GM21367 (cell line): ENCODE data around the gene FAM89B.
"Not testable (repeated sequence)": the region's sequence is repeated elsewhere in the genome, so short reads cannot be mapped to it uniquely, and the experiment has no call there.

Source experiments
- ATAC-seq: cut with Tn5 transposase; IDR thresholded peaks from one replicate; pipeline ENCODE4 v1.9.1; 2021; ENCODE audit not compliant: unreplicated experiment

Gene FAM89B

GRCh38 chr11:65556470-65557279, 15.7 kb upstream of the FAM89B start:
- no peak for ATAC-seq

GRCh38 chr11:65557280-65558001, 14.9 kb upstream of the FAM89B start:
- ATAC-seq = no peak

- no peak for ATAC-seq
Measured at GRCh38 chr11:65558002-65558929, 14.1 kb upstream of the FAM89B start, which contains the start of gene LTBP3. LTBP3 (minus strand) TSS chr11:65558359; CDS start chr11:65557959, 400 bp downstream.

GRCh38 chr11:65558930-65559509, 13.3 kb upstream of the FAM89B start:
- no peak for ATAC-seq

DNA sequence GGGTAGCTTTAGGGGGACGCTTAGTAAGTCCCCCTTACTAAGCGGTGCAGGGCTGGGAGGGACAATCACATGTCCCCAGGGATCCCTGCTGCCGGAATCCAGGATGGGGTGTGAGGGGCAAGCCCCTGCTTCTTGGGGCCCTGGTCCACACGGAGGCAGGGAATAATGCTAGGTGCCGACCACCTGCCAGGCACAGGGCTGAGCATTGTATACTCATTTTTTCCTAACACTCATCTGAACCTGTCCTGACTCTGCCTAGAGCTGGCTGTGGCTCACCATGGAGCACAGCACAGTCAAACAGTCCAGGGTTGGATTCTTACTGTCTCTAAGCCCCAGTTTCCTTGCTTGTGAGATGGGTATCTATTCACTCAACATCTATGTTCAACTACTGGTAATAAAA, 12.8 kb upstream of the FAM89B start:
- no peak for ATAC-seq

GRCh38 chr11:65559951-65560537, 12.3 kb upstream of the FAM89B start:
- ATAC-seq = no peak

DNA sequence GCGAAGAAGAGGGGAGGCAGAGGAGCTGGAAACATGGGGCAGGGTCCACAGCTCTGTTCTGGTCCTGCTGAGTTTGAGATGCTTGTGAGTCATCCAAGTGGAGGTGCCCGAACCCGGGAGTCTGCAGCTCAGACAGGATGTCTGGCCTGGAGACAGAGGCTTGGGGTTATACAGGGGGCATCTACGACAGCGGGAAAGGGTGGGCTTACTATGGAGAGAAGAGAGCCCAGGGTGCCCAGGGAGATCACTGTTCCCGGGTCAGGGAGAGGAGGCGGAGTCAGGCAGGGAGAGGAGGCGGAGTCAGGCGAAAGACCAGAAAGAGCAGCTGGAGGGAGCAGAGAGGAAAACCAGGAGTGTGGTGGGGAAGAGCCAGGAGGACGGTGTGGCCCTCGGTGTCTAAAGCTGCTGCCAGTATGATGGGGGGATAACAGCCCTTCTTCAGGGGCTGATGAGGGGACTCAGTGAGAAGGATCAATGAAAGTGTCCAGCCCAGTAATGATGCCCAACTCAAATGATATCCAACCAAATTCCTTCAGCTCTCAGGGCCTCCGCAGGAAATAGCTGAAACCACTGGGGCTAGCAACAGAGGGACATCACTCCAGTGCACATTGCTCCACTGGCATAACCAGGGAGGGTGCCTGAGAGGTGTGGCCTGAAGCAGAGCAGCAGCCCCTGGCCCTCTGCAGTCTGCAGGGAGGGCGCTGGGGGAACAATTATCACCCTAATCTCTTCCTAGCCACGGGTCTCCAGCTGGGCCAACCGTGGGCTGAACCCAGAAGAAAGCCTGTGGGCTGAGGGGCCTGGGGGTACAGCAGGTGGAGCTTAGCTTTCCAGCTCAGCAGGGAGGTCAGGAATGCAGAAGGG, 11.6 kb upstream of the FAM89B start:
- no peak for ATAC-seq

DNA sequence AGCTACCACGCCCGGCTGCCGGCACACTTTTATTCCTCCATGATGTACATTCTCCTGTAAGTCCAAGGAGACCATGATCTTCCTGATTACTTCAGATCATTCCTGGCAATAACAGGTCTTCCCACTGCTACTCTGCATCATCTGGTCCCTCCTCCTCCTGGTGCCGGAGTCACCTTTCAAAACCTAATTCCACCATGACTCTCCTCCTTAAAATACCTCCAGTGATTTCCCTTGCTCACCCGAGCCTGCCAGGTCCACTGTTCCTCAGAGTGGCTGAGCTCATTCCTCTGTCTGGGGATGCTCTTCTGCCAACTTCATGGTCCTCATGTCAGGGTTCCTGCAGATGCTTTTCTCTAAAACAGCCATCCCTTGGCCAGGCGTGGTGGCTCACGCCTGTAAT, 10.3 kb upstream of the FAM89B start:
- no peak for ATAC-seq

GRCh38 chr11:65562788-65563187, 9.6 kb upstream of the FAM89B start:
- no peak for ATAC-seq

GRCh38 chr11:65563601-65564000, 8.7 kb upstream of the FAM89B start:
- ATAC-seq = no peak

DNA sequence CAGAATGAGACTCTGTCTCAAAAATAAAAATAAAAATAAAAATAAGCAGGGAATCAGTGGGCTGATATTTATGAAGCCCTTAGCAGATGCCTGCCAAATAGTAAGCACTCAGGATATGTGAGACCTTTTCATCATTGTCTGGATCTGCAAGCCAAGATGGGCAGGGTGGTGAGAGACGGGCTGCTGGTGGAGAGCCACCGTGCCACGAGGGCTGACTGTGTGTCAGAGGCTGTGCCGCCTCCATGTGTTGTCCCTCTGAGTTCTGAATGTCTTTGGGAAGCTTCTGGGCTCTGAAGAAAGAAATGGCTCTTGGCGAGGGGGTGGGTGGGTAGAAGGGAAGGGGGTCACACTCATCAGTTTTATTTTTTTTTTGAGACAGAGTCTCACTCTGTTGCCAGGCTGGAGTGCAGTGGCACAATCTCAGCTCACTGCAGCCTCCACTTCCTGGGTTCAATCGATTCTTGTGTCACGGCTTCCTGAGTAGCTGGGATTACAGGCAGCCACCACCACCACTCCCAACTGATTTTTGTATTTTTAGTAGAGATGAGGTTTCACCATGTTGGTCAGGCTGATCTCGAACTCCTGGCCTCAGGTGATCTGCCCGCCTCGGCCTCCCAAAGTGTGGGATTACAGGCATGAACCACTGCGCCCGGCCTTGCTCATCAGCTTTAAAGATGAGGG, 7.3 kb upstream of the FAM89B start:
- not testable (repeated sequence) for ATAC-seq

DNA sequence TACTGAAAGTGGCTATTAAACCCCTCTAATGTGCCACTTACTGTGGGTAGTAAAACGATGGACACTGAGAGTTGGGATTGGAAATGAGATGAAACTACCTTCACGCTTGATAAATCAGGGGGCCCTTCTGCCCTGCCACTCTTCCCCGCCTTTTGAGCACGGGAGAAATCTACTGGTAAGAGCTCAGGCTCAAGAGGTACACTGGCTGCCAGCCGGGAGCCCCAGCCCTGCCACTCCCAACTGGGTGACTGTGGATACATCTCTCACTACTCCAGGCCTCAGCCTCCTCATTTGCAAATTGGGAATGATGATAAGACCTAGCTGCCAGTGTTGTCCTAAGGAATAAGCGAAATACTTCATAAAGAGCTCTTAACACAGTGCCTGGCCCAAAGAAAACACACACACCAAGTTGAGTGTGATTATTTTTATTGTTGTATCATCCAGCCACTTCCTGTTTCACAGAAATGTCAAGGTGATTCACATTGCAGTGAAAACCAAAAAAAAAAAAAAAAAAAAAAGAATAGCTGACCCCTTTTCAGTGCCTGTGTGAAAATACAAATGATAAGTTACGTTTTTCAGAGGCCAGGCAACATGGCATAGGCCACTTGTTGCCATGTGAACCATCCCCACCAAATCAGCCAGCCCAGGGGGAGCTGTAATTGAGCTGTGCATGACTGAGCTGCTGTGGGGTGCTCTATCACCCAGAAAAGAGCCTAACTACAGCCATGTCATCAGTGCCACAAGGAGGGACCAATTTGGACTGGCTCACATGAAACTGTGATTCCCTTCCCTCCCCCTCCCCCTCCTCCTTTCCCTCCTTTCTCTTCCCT, 6.5 kb upstream of the FAM89B start:
- no peak for ATAC-seq

- no peak for ATAC-seq
Measured at GRCh38 chr11:65569164-65569972, 3.0 kb upstream of the FAM89B start.

DNA sequence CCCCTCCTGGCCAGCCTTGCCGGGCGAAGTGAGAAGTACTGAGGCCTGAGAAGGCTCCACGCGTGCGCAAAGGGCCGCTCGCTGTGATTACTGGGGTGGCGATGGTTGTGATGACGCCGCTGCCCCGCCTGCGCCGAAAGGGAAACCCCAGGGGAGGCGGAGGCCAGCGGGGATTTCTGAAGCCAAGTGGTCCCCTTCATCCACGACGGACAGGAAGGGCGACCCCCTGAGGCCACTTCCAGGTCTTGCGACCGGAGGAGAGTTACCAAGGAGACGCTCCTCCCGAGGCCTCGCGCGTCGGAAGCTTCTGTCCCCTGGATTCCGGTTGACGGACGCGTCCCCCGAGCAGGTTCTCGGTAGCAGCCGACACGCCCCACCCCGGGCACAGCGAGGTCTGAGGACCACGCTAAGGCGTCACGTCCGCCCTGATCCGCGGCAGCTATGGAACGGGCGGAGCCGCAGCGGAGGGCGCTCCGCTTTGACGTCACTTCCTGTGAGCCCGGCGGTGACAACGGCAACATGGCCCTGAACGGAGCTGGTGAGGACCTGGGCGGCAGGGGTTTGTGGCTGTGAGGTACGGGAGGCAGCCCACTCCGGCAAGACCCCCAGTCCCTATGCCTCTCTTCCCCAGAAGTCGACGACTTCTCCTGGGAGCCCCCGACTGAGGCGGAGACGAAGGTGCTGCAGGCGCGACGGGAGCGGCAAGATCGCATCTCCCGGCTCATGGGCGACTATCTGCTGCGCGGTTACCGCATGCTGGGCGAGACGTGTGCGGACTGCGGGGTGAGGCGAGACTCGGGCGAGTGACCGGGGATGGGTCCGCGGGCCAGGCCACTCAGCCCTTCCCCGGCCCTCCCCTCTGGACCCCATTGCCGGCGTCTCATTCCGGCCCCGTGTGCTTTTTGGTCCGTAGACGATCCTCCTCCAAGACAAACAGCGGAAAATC, 2.1 kb upstream of the FAM89B start, which contains the start of gene ZNRD2:
TSS of gene ZNRD2 (plus strand) at position 505 of the 946 bp plus-strand sequence. CDS start at position 520, 15 bp downstream.
- peak; percentile 43 for ATAC-seq

- ATAC-seq = no peak
Measured at GRCh38 chr11:65571420-65571819, 918 bp upstream of the FAM89B start.

DNA sequence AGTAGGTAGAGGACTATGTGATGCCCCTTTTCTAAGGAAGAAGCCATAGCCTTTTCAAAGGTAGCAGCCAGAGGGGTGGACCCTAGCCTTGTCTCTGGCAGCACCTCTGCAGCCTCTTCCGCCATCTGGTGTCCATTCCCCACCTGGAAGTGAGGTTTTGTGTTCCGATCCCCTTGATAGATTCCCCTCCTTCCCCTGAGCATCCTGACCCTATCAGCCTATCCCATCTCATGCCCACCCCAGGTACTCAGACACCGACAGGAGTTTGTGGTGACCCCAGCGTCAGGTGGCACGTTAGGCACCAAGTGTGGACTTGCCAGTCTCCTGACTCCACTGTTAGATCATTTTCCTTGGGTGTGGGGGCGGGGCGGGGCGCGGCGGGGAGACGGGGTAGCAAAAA, 398 bp upstream of the FAM89B start:
- no peak for ATAC-seq
